ENCODE measurements around the gene MTARC1.

Gene MTARC1

GRCh38 chr1:220833436-220833835 lies 46.7 kb downstream of the MTARC1 start:
- no peak for DNase-seq (ENCODE audit: low spot score)

- DNase-seq (ENCODE audit: low spot score): no peak
Observed at GRCh38 chr1:220834155-220834870, 47.6 kb downstream of the MTARC1 start.
